Ramos (cell line): ENCODE measurements around the gene CFAP92.

ENCODE experiments used
- in situ Hi-C: fragments of 300-500 bp; cut with MboI; formaldehyde crosslinking; loops from one replicate; pipeline ENCODE4 v1.14.3; 2022; ENCODE audit warnings: low sequenced_read_pairs; ENCODE audit not compliant: unreplicated experiment

The CFAP92 gene

DNA sequence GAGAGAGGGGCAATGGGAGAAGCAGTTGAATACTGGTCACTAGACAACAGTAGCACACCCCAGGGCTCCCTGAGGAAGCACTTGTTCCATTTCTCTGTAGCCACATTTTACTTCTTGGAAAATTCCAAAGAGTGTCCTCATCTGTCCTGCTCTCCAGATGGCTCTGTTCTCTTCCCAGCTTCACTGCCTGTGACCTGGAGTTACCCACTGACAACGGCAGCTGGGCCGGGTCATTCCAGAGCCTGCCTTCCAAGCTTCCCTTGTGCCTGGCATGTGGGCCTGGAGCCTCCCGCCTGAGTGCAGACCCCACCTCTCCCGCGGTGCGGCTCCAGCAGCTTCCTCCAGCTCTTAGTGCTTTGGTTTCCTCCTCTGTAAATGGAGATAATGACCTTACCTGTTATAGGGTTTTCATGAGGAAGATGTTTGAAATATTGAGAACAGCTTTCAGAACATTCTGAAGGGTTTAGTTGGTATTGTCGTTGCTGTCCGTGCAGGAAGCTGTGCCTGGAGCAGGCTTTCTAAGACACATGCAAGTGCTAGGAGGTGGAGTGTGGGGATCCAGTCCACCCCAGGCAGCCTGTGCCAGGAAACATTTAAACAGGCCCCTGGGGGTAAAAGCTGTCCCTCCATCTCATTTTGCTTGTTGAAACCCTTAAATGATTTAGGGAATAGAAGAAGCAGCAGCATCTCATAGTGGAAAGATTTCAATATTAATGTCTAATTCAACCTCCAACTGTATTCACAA lies 32.0 kb upstream of the CFAP92 start:
- in situ Hi-C loops, result no loop called here

GRCh38 chr3:129025108-129025507 lies 31.2 kb upstream of the CFAP92 start:
- in situ Hi-C loops, result no loop called here

DNA sequence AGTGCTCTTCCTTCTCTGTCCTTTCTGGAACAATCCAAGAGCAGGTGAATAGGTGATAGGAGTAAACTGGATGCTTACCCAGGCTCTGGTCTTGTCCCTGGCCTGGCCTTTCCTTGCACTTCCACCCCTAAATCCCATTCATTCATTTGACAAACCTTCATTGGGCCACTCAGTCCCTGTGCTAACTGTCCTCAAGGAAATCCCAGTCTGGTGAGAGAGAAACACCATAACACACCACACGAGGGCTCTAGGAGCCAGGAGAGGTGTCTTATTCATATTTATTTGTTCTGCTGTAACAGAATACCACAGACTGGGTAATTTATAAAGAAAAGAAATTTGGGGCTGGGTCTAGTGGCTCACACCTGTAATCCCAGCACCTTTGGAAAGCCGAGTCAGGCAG lies 30.0 kb upstream of the CFAP92 start:
- in situ Hi-C loops, result no loop called here

GRCh38 chr3:129023008-129023358 lies 29.1 kb upstream of the CFAP92 start:
- in situ Hi-C loops, result no loop called here

GRCh38 chr3:129022114-129023007 lies 28.5 kb upstream of the CFAP92 start:
- in situ Hi-C loops, result no loop called here

- in situ Hi-C loops, result no loop called here
These were observed 27.3 kb upstream of the CFAP92 start for GRCh38 chr3:129021140-129021551.

- in situ Hi-C loops, result no loop called here
These were observed 26.8 kb upstream of the CFAP92 start for GRCh38 chr3:129020691-129021090.

DNA sequence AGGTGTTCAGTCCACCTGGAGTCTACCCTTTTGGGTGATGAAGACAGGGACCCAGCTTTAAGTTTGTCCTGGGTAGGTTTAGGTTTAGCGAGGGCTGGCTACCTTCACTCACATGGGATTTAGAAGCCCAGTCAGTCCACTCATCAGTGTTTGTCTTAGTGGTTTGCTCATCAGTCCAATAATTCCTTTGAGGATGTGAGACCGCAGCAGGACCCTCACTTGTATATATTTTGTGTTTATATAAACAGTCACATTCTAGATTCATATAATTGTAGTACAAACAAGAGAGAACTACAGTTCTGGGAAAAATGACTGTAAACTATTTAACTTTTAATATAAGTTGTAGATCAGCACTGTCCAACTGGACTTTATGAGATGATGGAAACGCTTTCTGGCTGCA lies 25.4 kb upstream of the CFAP92 start:
- in situ Hi-C loops, result no loop called here

GRCh38 chr3:129018751-129019150 lies 24.9 kb upstream of the CFAP92 start:
- in situ Hi-C loops, result no loop called here

- in situ Hi-C loops, result no loop called here
These were observed 24.4 kb upstream of the CFAP92 start for GRCh38 chr3:129018271-129018670.

DNA sequence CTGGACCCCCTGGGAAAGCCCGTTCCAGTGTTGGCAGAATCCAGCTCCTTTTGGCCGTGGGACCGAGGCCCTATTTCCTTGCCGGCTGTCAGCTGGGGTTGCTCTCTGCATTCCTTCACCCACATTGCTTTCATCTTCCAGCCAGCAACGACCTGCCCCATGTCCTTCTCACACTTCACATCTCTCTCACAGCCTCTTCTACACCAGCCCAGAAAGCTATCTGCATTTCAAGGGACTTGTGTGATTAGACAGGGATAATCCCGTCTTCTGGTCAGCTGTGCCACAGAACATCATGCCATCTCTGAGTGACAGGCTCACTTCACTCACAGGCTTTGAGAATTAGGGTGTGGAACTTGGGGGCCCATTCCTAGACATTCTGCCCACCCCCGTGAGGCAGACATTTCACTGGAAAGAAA lies 23.6 kb upstream of the CFAP92 start:
- in situ Hi-C loops, result no loop called here

DNA sequence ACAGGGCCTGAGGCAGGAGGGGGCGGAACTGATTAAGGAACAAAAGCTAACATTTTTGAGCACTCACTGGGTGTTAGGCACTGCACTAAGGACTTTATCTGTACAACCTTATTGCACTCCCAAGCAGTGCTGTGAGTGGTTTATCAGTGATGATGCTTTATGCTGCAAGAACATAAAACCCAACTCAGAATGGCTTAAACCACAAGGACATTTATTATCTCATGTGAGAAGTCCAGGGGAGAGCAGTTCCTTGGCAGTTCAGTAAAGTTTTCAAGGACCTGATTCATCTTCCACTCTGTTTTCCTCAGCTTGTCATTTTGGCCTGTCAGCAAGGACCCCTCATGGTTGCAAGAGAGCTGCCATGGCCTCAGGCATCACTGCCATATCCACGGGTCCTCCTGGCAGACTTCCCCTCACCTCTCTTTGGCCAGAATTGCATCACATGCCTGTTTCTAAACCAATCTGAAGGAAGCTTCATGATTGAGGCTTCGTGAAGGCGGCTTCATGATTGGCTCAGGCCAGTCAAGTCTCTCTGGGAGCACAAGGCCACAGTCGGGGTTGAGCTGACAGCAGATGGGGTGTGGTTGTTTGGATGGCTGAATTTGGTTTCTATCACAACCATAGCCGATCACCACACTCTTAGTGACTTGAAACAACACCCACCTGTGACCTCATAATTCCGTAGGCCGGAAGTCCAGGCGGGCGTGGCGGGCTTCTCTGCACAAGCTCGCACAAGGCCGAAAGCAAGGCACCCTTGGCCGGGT lies 23.0 kb upstream of the CFAP92 start:
- in situ Hi-C loops, result no loop called here

DNA sequence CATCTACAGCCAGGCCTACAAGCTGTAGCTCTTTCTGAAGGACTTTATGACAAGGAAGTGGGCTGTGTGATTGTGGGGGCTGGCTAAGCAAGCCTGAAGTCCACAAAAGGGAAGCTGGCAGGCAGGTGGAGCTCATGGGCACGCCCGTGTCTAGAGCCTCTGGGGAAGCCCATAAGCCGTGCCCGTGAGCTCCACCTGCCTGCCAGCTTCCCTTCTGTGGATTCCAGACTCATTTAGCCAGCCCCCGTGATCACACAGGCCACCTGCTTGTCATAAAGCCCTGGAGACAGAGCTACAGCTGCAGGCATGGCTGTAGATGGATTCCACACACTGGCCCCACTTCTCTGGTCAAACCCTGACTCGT lies 22.5 kb upstream of the CFAP92 start:
- in situ Hi-C loops, result no loop called here

DNA sequence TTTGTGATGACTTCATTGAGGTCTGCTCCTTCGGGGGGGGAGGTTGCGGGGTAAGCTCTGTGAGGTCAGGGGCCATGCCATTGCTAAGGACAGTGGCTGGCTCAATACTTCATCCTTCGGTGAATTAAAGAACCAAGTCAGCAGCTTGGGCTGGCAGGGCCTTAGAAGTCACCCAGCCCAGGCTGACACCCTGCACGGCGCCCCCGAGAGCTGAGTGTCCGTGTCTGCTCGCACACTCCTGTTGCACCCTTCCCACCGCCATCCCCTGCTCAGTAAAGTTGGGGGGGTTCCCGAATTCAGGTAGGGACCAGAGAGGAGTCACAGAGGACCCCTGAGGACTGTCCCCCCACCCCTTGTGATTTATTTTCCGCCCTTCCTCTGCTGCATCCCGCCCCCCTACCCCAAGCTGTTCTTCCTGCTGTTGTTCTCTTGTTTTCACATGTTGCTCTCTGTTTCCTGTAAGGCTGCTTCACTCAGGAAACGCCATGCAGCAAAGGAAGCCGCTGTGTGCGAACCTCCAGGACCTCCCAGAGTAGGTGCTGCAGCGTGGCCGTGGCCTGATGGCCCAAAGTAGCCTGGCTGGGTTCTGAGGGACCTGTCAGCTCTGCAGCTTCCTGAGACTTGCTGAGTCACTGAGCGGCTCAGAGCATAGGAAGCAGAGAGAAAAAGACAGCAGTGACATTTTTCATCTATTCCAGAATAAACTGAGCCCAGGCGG lies 21.7 kb upstream of the CFAP92 start:
- in situ Hi-C loops, result no loop called here

GRCh38 chr3:129014793-129015345 lies 21.0 kb upstream of the CFAP92 start:
- in situ Hi-C loops, result no loop called here

GRCh38 chr3:129014148-129014547 lies 20.3 kb upstream of the CFAP92 start:
- in situ Hi-C loops, result no loop called here

DNA sequence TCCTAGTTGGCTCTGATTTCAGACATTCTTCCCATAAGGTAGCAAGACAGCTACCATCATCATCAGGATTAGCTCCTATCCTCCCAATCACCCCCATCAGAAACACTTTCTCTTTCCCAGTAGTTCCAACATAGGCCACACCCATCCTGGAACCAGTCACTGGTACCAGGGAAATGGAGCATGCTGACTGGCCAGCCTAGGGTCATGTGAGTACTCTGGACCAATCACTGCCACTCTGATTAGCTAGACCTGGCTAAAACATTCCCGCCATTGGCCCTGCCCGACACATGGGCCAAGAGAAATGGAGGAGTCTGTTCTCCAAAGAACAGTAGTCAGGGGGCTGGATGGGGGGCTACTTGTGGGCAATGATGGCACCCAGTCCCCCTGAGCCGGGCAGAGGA lies 19.6 kb upstream of the CFAP92 start:
- in situ Hi-C loops, result no loop called here

DNA sequence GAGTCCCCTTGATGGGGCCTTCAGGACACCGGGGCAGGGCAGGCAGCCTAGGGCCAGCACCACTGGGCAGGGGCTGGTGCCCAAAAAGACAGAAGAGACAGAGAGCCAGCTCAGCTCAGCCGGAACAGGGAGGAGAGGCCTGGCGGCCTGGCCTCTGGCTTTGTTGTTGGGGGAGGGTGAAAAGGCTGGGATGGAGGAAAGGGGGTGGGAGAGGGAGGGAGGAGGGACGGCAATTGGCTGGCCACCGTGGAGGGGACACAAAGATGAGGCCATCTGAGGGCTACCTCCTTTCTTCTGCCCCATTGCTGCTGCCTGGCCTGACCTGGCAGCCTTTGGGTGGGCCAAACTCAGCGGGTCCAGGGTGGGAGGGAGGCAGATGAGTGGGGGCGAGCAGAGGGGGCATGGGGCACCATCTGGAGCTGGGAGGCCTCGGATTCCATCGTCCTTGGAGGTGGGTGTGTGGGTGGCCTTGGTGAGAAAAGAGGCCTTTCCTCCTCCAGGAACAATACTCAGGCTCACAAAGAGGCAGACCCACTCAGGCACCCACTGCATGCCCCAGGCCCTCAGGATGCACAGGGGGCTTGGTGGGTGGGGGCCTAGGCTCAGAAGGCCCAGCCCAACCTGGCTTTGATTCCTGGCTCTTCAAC lies 16.6 kb upstream of the CFAP92 start:
- in situ Hi-C loops, result no loop called here

GRCh38 chr3:129009266-129009665 lies 15.4 kb upstream of the CFAP92 start:
- in situ Hi-C loops, result no loop called here

- in situ Hi-C loops, result no loop called here
These were observed 13.9 kb upstream of the CFAP92 start for GRCh38 chr3:129007792-129008191.
